BLaER1 treated with 17β-estradiol and CSF1 and Interleukin-3, amounts not matched to agents 10 nM and 100 nM (cell line): ENCODE measurements around the gene ZBTB20.

Experiments
- H3K27ac ChIP-seq, 11 experiments: shearing (Covaris generic); formaldehyde crosslinking; 2 replicates each; pipeline ENCODE4 v1.8.1; 2022
- H3K27me3 ChIP-seq, 11 experiments: shearing (Covaris generic); formaldehyde crosslinking; 2 replicates each; pipeline ENCODE4 v1.8.1; 2022
- H3K36me3 ChIP-seq, 11 experiments: shearing (Covaris generic); formaldehyde crosslinking; 2 replicates each; pipeline ENCODE4 v1.8.1; 2022
- H3K4me1 ChIP-seq, 10 experiments: shearing (Covaris generic); formaldehyde crosslinking; 2 replicates each; pipeline ENCODE4 v1.8.1; 2022
- H3K4me2 ChIP-seq, 11 experiments: shearing (Covaris generic); formaldehyde crosslinking; 2 replicates each; pipeline ENCODE4 v1.8.1; 2022
- H3K4me3 ChIP-seq, 10 experiments: shearing (Covaris generic); formaldehyde crosslinking; 2 replicates each; pipeline ENCODE4 v1.8.1; 2022
- H3K9ac ChIP-seq, 11 experiments: shearing (Covaris generic); formaldehyde crosslinking; 2 replicates each; pipeline ENCODE4 v1.8.1; 2022
- H3K9me3 ChIP-seq, 11 experiments: shearing (Covaris generic); formaldehyde crosslinking; replicated peaks in 1 of 11; 2 replicates each; pipeline ENCODE4 v1.8.1; 2022
- H4K20me1 ChIP-seq, 11 experiments: shearing (Covaris generic); formaldehyde crosslinking; 2 replicates each; pipeline ENCODE4 v1.8.1; 2022
- Cebpa-rat ChIP-seq, 11 experiments: shearing (Covaris generic); IDR thresholded peaks; 2 replicates each; pipeline ENCODE4 v1.8.1; 2022

ZBTB20 gene

GRCh38 chr3:114884213-114884923 lies 262.7 kb downstream of the ZBTB20 start:
- H3K36me3 ChIP-seq: no peaks in the 10 kb centered on the region
- no peak overlapping the region for H3K27ac ChIP-seq
- H3K4me2 ChIP-seq: no peak overlapping the region
- no peaks in the 10 kb centered on the region for H3K27me3 ChIP-seq
- no peaks in the 10 kb centered on the region for H3K9me3 ChIP-seq
- H3K4me1 ChIP-seq: peaks cover 0 to 8% (median 2%) of the 10 kb centered on the region in 10 experiments; a peak in 8 of 20 replicates
- no peaks in the 10 kb centered on the region for H4K20me1 ChIP-seq
- H3K4me3 ChIP-seq: no peak overlapping the region
- no peak for TF ChIP-seq Cebpa-rat (IDR thresholded peaks at IDR 0.05)
- no peak overlapping the region for H3K9ac ChIP-seq

GRCh38 chr3:114880078-114880477 lies 267.0 kb downstream of the ZBTB20 start:
- H3K9ac ChIP-seq: no peak overlapping the region
- no peaks in the 10 kb centered on the region for H3K27me3 ChIP-seq
- H3K4me1 ChIP-seq: peaks cover 0 to 20% (median 5%) of the 10 kb centered on the region in 10 experiments; a peak in 8 of 20 replicates

GRCh38 chr3:114879059-114880031 lies 267.7 kb downstream of the ZBTB20 start:
- TF ChIP-seq Cebpa-rat (IDR thresholded peaks at IDR 0.05): peak in 1 of 11 experiments; percentile 45; a peak in 1 of 22 replicates
- no peak overlapping the region for H3K9ac ChIP-seq
- H3K27ac ChIP-seq: 0 out of 22 replicates have a peak overlapping the region, but pooled peaks of 1 of the 11 experiments have one; percentile 1
- no peaks in the 10 kb centered on the region for H3K9me3 ChIP-seq
- no peaks in the 10 kb centered on the region for H4K20me1 ChIP-seq
- H3K4me1 ChIP-seq: peaks cover 0 to 20% (median 5%) of the 10 kb centered on the region in 10 experiments; a peak in 8 of 20 replicates
- H3K36me3 ChIP-seq: no peaks in the 10 kb centered on the region
- H3K27me3 ChIP-seq: no peaks in the 10 kb centered on the region
- H3K4me2 ChIP-seq: peak overlapping the region in 5 of 11 experiments; percentile 17 to 49 (median 42); a peak in 7 of 22 replicates
- no peak overlapping the region for H3K4me3 ChIP-seq

More at GRCh38 chr3:114880078-114880477, 267.0 kb downstream of the ZBTB20 start:
- no peaks in the 10 kb centered on the region for H3K9me3 ChIP-seq
- H3K36me3 ChIP-seq: no peaks in the 10 kb centered on the region
- no peaks in the 10 kb centered on the region for H4K20me1 ChIP-seq
- H3K4me3 ChIP-seq: no peak overlapping the region
- TF ChIP-seq Cebpa-rat (IDR thresholded peaks at IDR 0.05): no peak
- H3K4me2 ChIP-seq: peak overlapping the region in 1 of 11 experiments; percentile 49; a peak in 2 of 22 replicates
- H3K27ac ChIP-seq: no peak overlapping the region

GRCh38 chr3:114878114-114878839 lies 268.8 kb downstream of the ZBTB20 start:
- H3K4me3 ChIP-seq: no peak overlapping the region
- no peaks in the 10 kb centered on the region for H3K36me3 ChIP-seq
- H3K9me3 ChIP-seq: no peaks in the 10 kb centered on the region
- peak overlapping the region in 1 of 11 experiments; percentile 49; a peak in 3 of 22 replicates for H3K4me2 ChIP-seq
- no peaks in the 10 kb centered on the region for H3K27me3 ChIP-seq
- TF ChIP-seq Cebpa-rat (IDR thresholded peaks at IDR 0.05): no peak
- H4K20me1 ChIP-seq: no peaks in the 10 kb centered on the region
- H3K4me1 ChIP-seq: peaks cover 0 to 20% (median 5%) of the 10 kb centered on the region in 10 experiments; a peak in 8 of 20 replicates
- no peak overlapping the region for H3K27ac ChIP-seq
- H3K9ac ChIP-seq: no peak overlapping the region

GRCh38 chr3:114877378-114878113 lies 269.5 kb downstream of the ZBTB20 start:
- H3K9me3 ChIP-seq: no peaks in the 10 kb centered on the region
- peaks cover 0 to 25% (median 5%) of the 10 kb centered on the region in 10 experiments; a peak in 8 of 20 replicates for H3K4me1 ChIP-seq
- H3K4me3 ChIP-seq: no peak overlapping the region
- H3K9ac ChIP-seq: no peak overlapping the region
- no peaks in the 10 kb centered on the region for H4K20me1 ChIP-seq
- no peak overlapping the region for H3K27ac ChIP-seq
- H3K36me3 ChIP-seq: no peaks in the 10 kb centered on the region
- no peak for TF ChIP-seq Cebpa-rat (IDR thresholded peaks at IDR 0.05)
- H3K27me3 ChIP-seq: no peaks in the 10 kb centered on the region
- no peak overlapping the region for H3K4me2 ChIP-seq

GRCh38 chr3:114874522-114874971 lies 272.5 kb downstream of the ZBTB20 start:
- H3K9me3 ChIP-seq: no peaks in the 10 kb centered on the region
- no peaks in the 10 kb centered on the region for H3K27me3 ChIP-seq
- no peaks in the 10 kb centered on the region for H4K20me1 ChIP-seq
- no peak overlapping the region for H3K9ac ChIP-seq
- no peak overlapping the region for H3K27ac ChIP-seq
- no peak overlapping the region for H3K4me3 ChIP-seq
- no peak for TF ChIP-seq Cebpa-rat (IDR thresholded peaks at IDR 0.05)
- no peaks in the 10 kb centered on the region for H3K36me3 ChIP-seq
- H3K4me1 ChIP-seq: peaks cover 0 to 32% (median 4%) of the 10 kb centered on the region in 10 experiments; a peak in 8 of 20 replicates
- no peak overlapping the region for H3K4me2 ChIP-seq

- Histone ChIP-seq H3K27me3 (no peaks in the 10 kb centered on the region), H3K4me1 (peaks cover 0 to 23% (median 0%) of the 10 kb centered on the region in 10 experiments; a peak in 5 of 20 replicates), H4K20me1 (no peaks in the 10 kb centered on the region), H3K27ac (no peak overlapping the region), H3K36me3 (no peaks in the 10 kb centered on the region), H3K9me3 (no peaks in the 10 kb centered on the region), H3K4me3 (no peak overlapping the region), H3K4me2 (no peak overlapping the region), H3K9ac (no peak overlapping the region)
- TF ChIP-seq Cebpa-rat (IDR thresholded peaks at IDR 0.05): no peak
Measured at GRCh38 chr3:114873591-114873990, 273.5 kb downstream of the ZBTB20 start.

- Histone ChIP-seq H3K9me3 (no peaks in the 10 kb centered on the region), H3K27ac (no peak overlapping the region), H3K4me2 (no peak overlapping the region), H3K27me3 (no peaks in the 10 kb centered on the region), H3K9ac (no peak overlapping the region), H3K4me3 (no peak overlapping the region), H3K4me1 (peaks cover 0 to 19% (median 0%) of the 10 kb centered on the region in 10 experiments; a peak in 5 of 20 replicates), H4K20me1 (no peaks in the 10 kb centered on the region), H3K36me3 (no peaks in the 10 kb centered on the region)
- TF ChIP-seq Cebpa-rat (IDR thresholded peaks at IDR 0.05): no peak
Measured at GRCh38 chr3:114872588-114872987, 274.5 kb downstream of the ZBTB20 start.
